ENCODE data around the gene METTL5. TPM values are rescaled to one million over a fixed set of nuclear protein-coding genes. Genes with fewer than 3 reads are reported as not detected.

METTL5 gene
- total RNA-seq, 1 experiment from 2014 or later = 94.7 TPM

DNA sequence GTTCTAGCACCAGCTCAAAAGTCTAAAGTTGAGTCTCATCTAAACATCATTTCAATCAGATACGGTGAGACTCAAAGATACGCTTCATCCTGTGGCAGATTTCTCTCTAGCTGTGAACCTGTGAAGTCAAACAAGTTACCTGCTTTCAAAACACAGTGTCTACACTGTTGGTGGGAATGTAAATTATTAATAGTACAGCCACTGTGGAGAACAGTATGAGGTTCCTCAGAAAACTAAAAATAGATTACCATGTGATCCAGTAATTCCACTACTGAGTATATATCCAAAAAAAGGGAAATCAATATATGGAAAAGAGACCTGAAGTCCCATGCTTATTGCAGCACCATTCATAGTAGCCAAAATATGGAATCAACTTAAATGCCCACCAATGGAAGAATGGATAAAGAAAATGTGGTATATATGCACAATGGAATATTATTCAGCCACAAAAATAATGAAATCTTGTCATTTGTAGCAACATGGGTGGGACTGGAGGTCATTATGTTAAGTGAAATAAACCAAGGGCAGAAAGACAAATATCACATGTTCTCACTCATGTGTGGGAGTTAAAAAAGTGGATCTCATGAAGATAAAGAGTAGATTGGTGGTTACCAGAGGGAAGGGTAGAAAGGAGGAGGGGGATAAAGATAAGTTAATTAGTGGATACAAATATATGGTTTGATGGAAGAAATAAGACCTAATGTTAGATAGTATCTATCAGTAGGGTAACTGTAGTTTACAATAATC is 14.2 kb upstream of the METTL5 start:
- TF ChIP-seq, protein P1, sequence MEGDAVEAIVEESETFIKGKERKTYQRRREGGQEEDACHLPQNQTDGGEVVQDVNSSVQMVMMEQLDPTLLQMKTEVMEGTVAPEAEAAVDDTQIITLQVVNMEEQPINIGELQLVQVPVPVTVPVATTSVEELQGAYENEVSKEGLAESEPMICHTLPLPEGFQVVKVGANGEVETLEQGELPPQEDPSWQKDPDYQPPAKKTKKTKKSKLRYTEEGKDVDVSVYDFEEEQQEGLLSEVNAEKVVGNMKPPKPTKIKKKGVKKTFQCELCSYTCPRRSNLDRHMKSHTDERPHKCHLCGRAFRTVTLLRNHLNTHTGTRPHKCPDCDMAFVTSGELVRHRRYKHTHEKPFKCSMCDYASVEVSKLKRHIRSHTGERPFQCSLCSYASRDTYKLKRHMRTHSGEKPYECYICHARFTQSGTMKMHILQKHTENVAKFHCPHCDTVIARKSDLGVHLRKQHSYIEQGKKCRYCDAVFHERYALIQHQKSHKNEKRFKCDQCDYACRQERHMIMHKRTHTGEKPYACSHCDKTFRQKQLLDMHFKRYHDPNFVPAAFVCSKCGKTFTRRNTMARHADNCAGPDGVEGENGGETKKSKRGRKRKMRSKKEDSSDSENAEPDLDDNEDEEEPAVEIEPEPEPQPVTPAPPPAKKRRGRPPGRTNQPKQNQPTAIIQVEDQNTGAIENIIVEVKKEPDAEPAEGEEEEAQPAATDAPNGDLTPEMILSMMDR (conservative IDR thresholded peaks at IDR 0.05) = no peak
- DNase-seq = no peak
- Histone ChIP-seq H3K79me1 (ENCODE audit: insufficient read depth, low read depth, low read length, poor library complexity, severe bottlenecking) (no peaks in the 10 kb centered on the region), H4K8ac (replicated peaks; ENCODE audit: insufficient read length, low read depth, low read length) (no peak overlapping the region), H3T11ph (ENCODE audit: low read length) (no peak overlapping the region), H2BK15ac (ENCODE audit: low read depth, low read length) (no peak overlapping the region), H3K23ac (ENCODE audit: insufficient read length, low read depth, low read length) (no peak overlapping the region), H3K27me3 (ENCODE audit: insufficient read depth, low read length) (no peaks in the 10 kb centered on the region), H2AFZ (ENCODE audit: low read length) (no peak overlapping the region), H2BK5ac (ENCODE audit: insufficient read length, low read length) (no peak overlapping the region), H3K4ac (ENCODE audit: low read depth, low read length) (no peak overlapping the region), H2BK12ac (ENCODE audit: insufficient read length, low read depth, low read length) (no peak overlapping the region), H2AK5ac (ENCODE audit: insufficient read length, low read length) (no peak overlapping the region), H2BK20ac (ENCODE audit: low read depth, low read length, poor library complexity, severe bottlenecking) (no peak overlapping the region), H4K20me1 (ENCODE audit: control insufficient read depth, insufficient read depth, insufficient read length) (no peaks in the 10 kb centered on the region), H3K9me3 (ENCODE audit: control insufficient read depth, low read depth, low read length) (no peaks in the 10 kb centered on the region), H3K79me2 (ENCODE audit: insufficient read depth, low read length) (peaks cover under 1% of the 10 kb centered on the region; the same call in 1 of the 2 replicates), H4K5ac (ENCODE audit: insufficient read length, low read depth, low read length) (no peak overlapping the region), H2BK120ac (ENCODE audit: low read depth, low read length, poor library complexity, severe bottlenecking) (no peak overlapping the region), H3K9ac (ENCODE audit: extremely low read depth, insufficient read length, low read length) (no peak overlapping the region), H3K23me2 (ENCODE audit: insufficient read length, low read depth, low read length, poor library complexity, severe bottlenecking) (no peaks in the 10 kb centered on the region), H3K14ac (ENCODE audit: insufficient read depth, low read length) (no peak overlapping the region), H3K56ac (ENCODE audit: insufficient read length, low read depth, low read length) (no peak overlapping the region), H4K91ac (ENCODE audit: insufficient read length, low read depth, low read length) (no peak overlapping the region), H3K27ac (ENCODE audit: insufficient read length, low read depth, low read length) (no peak overlapping the region), H3K4me2 (ENCODE audit: insufficient read depth, insufficient read length, low read length) (no peak overlapping the region), H3K18ac (ENCODE audit: insufficient read length, low read depth, low read length) (no peak overlapping the region), H3K4me1 (ENCODE audit: insufficient read depth, low read length) (no peaks in the 10 kb centered on the region)
- Mint-ChIP-seq H3K27ac (peak overlapping the region in 1 of 3 experiments; percentile 2; a peak in 1 of 7 replicates), H3K4me1 (peaks cover 4 to 7% of the 10 kb centered on the region in 2 experiments; a peak in 2 of 4 replicates), H3K27me3 (ENCODE audit: low read depth) (no peaks in the 10 kb centered on the region; the same call in 1 of the 2 replicates), H3K36me3 (ENCODE audit: insufficient read depth in 1 of 3, low read depth in 3 of 3) (peaks cover 18 to 21% (median 19%) of the 10 kb centered on the region in 3 experiments), H3K9me3 (peaks cover 2 to 7% of the 10 kb centered on the region in 2 experiments; a peak in 3 of 5 replicates), H3K4me3 (no peak overlapping the region)
- no CpG with 5 or more reads among the region's 2 CpGs for WGBS (ENCODE audit: extremely low coverage, insufficient read length, low lambda C conversion rate)

Data from H9 (cell line).